DOHH2 (cell line): ENCODE measurements around the gene AKAP1.

Source experiments
- H3F3A ChIP-seq: fragments of 200-600 bp; sonication (generic), shearing (Covaris generic); 2 replicates; pipeline ENCODE4 v1.6.0; 2016; ENCODE audit warnings: antibody characterized with exemption, mild to moderate bottlenecking; ENCODE audit not compliant: control insufficient read depth, insufficient read depth
- H3K27ac ChIP-seq: fragments of 200-600 bp; sonication (generic); 2 replicates; pipeline ENCODE4 v1.5.1; 2014; ENCODE audit warnings: low read depth, mild to moderate bottlenecking, low read length, moderate library complexity
- H3K27me3 ChIP-seq: fragments of 200-600 bp; sonication (generic); 2 replicates; pipeline ENCODE4 v1.6.1; 2014; ENCODE audit warnings: mild to moderate bottlenecking, low read length, mixed read lengths; ENCODE audit not compliant: control insufficient read depth
- H3K36me3 ChIP-seq: fragments of 200-600 bp; sonication (generic); 2 replicates; pipeline ENCODE4 v1.6.1; 2014; ENCODE audit warnings: mild to moderate bottlenecking, low read length, moderate library complexity, mixed read lengths; ENCODE audit not compliant: control insufficient read depth
- H3K4me1 ChIP-seq: fragments of 200-600 bp; sonication (generic); 2 replicates; pipeline ENCODE4 v1.6.1; 2014; ENCODE audit warnings: mild to moderate bottlenecking, low read length, mixed read lengths; ENCODE audit not compliant: control insufficient read depth
- H3K4me2 ChIP-seq: fragments of 200-600 bp; sonication (generic); 2 replicates; pipeline ENCODE4 v1.6.0; 2014; ENCODE audit warnings: mild to moderate bottlenecking, low read length, moderate library complexity
- H3K4me3 ChIP-seq: fragments of 200-600 bp; sonication (generic); 2 replicates; pipeline ENCODE4 v1.5.1; 2014; ENCODE audit warnings: mild to moderate bottlenecking, low read length, mixed read lengths
- H3K79me2 ChIP-seq: fragments of 200-600 bp; sonication (generic); 2 replicates; pipeline ENCODE4 v1.6.1; 2014; ENCODE audit warnings: mild to moderate bottlenecking, low read length, mixed read lengths; ENCODE audit not compliant: control insufficient read depth
- H3K9me2 ChIP-seq: fragments of 200-600 bp; sonication (generic); replicated peaks from 2 replicates; pipeline ENCODE4 v1.6.1; 2014; ENCODE audit warnings: mild to moderate bottlenecking, low read length, mixed read lengths; ENCODE audit not compliant: control insufficient read depth
- H3K9me3 ChIP-seq: fragments of 200-600 bp; sonication (generic); 2 replicates; pipeline ENCODE4 v1.6.1; 2014; ENCODE audit warnings: antibody characterized with exemption, low read length, mixed read lengths; ENCODE audit not compliant: control insufficient read depth, insufficient read depth
- H4K20me1 ChIP-seq: fragments of 200-600 bp; sonication (generic); 2 replicates; pipeline ENCODE4 v1.6.0; 2014; ENCODE audit warnings: low read depth, mild to moderate bottlenecking, antibody characterized with exemption, low read length, moderate library complexity; ENCODE audit not compliant: control insufficient read depth, insufficient read depth
- EZH2phosphoT487 ChIP-seq: fragments of 200-600 bp; sonication (generic); IDR thresholded peaks from 2 replicates; pipeline ENCODE4 v1.6.1; 2017; ENCODE audit warnings: borderline replicate concordance, mild to moderate bottlenecking, antibody characterized with exemption, low read length, moderate library complexity, mixed read lengths
- TF ChIP-seq, protein P1 (sequence below): fragments of 200-600 bp; sonication (generic); IDR thresholded peaks from one replicate; pipeline ENCODE4 v1.5.1; 2014; ENCODE audit warnings: antibody characterized with exemption, mild to moderate bottlenecking, low read depth, low read length; ENCODE audit not compliant: poor library complexity, severe bottlenecking

AKAP1 gene

DNA sequence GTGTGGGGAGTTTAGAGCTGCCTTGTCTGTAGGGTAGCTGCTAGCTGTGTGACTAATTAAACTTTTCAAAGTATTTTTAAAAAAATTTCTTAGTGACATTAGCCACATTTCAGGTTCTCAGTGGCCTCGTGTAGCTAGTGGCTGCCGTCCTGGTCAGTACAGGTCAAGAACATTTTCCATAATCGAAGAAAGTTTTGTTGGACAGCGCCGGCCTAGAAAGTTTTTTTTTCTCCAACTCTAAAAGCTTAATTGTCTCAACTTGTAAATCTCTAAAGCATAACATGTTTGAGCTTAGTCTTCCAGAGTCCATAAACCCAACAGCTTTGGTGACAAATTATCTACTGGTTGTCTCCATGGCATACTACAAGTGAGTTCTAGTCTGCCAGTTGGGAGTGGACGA lies 4.3 kb downstream of the AKAP1 start:
- H3F3A ChIP-seq: no peaks in the 10 kb centered on the region
- peaks cover 41% of the 10 kb centered on the region for H4K20me1 ChIP-seq
- H3K79me2 ChIP-seq: peaks cover 95% of the 10 kb centered on the region
- H3K36me3 ChIP-seq: peaks cover 25% of the 10 kb centered on the region
- H3K4me2 ChIP-seq: no peak overlapping the region
- H3K27me3 ChIP-seq: no peaks in the 10 kb centered on the region
- no peaks in the 10 kb centered on the region for H3K9me2 ChIP-seq
- no peaks in the 10 kb centered on the region for H3K9me3 ChIP-seq
- H3K4me1 ChIP-seq: peaks cover 41% of the 10 kb centered on the region
- TF ChIP-seq, protein P1, sequence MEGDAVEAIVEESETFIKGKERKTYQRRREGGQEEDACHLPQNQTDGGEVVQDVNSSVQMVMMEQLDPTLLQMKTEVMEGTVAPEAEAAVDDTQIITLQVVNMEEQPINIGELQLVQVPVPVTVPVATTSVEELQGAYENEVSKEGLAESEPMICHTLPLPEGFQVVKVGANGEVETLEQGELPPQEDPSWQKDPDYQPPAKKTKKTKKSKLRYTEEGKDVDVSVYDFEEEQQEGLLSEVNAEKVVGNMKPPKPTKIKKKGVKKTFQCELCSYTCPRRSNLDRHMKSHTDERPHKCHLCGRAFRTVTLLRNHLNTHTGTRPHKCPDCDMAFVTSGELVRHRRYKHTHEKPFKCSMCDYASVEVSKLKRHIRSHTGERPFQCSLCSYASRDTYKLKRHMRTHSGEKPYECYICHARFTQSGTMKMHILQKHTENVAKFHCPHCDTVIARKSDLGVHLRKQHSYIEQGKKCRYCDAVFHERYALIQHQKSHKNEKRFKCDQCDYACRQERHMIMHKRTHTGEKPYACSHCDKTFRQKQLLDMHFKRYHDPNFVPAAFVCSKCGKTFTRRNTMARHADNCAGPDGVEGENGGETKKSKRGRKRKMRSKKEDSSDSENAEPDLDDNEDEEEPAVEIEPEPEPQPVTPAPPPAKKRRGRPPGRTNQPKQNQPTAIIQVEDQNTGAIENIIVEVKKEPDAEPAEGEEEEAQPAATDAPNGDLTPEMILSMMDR: no peak
- TF ChIP-seq EZH2phosphoT487: no peak
- H3K27ac ChIP-seq: no peak overlapping the region
- H3K4me3 ChIP-seq: no peak overlapping the region

DNA sequence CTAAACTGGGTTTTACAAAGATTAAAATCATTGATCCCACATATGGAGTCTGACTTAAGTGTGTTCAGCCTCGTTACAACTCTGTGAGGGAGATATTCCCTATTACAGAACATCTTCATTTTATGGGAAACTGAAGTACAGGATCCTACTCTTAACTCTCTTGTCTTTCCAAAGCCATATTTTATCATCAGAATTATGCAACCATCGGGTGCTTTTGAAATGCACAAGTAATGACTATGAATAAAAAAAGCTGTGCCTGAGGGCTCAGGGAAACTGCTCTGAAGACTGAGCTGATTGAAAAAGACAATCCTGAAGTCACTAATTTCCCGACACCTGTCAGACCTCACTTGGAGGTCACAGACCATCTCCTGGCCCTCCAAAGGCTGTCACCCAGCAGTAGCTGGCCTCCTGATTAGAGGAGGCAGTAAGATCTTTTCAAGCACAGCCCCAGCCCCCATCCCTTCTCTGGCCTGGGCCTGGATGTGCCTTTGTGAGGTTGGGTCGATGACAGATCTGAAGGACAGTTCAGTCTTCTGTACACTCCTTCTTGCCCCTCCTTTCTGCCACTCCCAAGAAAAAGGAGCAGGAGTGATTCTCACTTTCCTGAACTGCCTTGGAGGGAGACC lies 5.6 kb downstream of the AKAP1 start:
- no peak overlapping the region for H3K27ac ChIP-seq
- H3F3A ChIP-seq: no peaks in the 10 kb centered on the region
- H3K4me2 ChIP-seq: no peak overlapping the region
- no peaks in the 10 kb centered on the region for H3K9me2 ChIP-seq
- TF ChIP-seq, protein P1: no peak
- no peak for TF ChIP-seq EZH2phosphoT487
- H3K4me3 ChIP-seq: no peak overlapping the region
- H4K20me1 ChIP-seq: peaks cover 44% of the 10 kb centered on the region
- peaks cover 100% of the 10 kb centered on the region for H3K79me2 ChIP-seq
- H3K27me3 ChIP-seq: no peaks in the 10 kb centered on the region
- H3K9me3 ChIP-seq: no peaks in the 10 kb centered on the region
- H3K36me3 ChIP-seq: peaks cover 25% of the 10 kb centered on the region
- peaks cover 41% of the 10 kb centered on the region for H3K4me1 ChIP-seq

DNA sequence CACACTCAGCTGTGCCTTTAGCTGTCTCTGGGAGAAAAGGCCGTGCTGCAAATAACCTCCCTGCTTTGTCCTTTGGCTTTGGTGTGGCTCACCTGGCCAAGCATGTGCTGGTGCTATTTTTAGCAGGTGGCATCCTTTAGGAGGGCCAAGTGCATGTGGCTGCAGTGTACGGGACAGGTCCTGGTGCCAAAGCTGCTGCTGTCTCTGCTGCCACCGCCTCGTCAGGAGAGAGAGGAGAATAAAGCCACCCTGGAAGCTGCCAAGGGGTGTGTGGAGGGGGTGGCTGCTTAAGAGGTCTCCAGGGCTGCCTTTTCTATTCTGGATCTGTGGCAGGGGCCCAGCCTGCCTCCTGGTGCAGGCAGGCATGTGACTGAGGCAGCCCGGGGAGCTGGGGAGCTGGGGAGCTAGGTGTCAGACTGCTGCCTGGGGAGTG lies 6.2 kb downstream of the AKAP1 start:
- Histone ChIP-seq H3K9me2 (no peaks in the 10 kb centered on the region), H3K27ac (no peak overlapping the region), H3K27me3 (no peaks in the 10 kb centered on the region), H3K79me2 (peaks cover 100% of the 10 kb centered on the region), H3K9me3 (no peaks in the 10 kb centered on the region), H3K36me3 (peaks cover 28% of the 10 kb centered on the region), H3K4me3 (no peak overlapping the region), H3K4me1 (peaks cover 41% of the 10 kb centered on the region), H3F3A (no peaks in the 10 kb centered on the region), H4K20me1 (peaks cover 47% of the 10 kb centered on the region), H3K4me2 (no peak overlapping the region)
- TF ChIP-seq, protein P1: no peak
- TF ChIP-seq EZH2phosphoT487: no peak
